Smooth muscle cell (in vitro differentiated cells): ENCODE data around the gene RCOR3. TPM values are rescaled to one million over a fixed set of nuclear protein-coding genes. Genes with fewer than 3 reads are reported as not detected.
A peak's percentile ranks its signal among the peaks of the same experiment; 100 is the strongest.

ENCODE experiments used
- DNase-seq: peaks from one replicate; lab custom pipeline; 2025; ENCODE audit not compliant: unreplicated experiment; lab: John Stamatoyannopoulos, UW
- H2AFZ ChIP-seq: fragments of 200-600 bp; sonication (generic); 2 replicates; pipeline ENCODE4 v1.6.0; 2016; ENCODE audit warnings: antibody characterized with exemption, low read depth, mild to moderate bottlenecking
- H3F3A ChIP-seq: fragments of 200-600 bp; sonication (generic); 2 replicates; pipeline ENCODE4 v1.6.0; 2017; ENCODE audit warnings: antibody characterized with exemption, low read depth
- H3K27ac ChIP-seq: fragments of 200-600 bp; sonication (generic); 2 replicates; pipeline ENCODE4 v1.5.1; 2016; ENCODE audit warnings: low read depth, mild to moderate bottlenecking
- H3K27me3 ChIP-seq: fragments of 200-600 bp; sonication (generic); 2 replicates; pipeline ENCODE4 v1.6.1; 2016; ENCODE audit warnings: low read depth, mild to moderate bottlenecking
- H3K36me3 ChIP-seq: fragments of 200-600 bp; sonication (generic); 2 replicates; pipeline ENCODE4 v1.5.1; 2016; ENCODE audit warnings: low read depth
- H3K4me1 ChIP-seq: fragments of 200-600 bp; sonication (generic); 2 replicates; pipeline ENCODE4 v1.5.1; 2016; ENCODE audit warnings: low read depth
- H3K4me2 ChIP-seq: fragments of 200-600 bp; sonication (generic); 2 replicates; pipeline ENCODE4 v1.6.0; 2016; ENCODE audit warnings: mild to moderate bottlenecking
- H3K4me3 ChIP-seq: fragments of 200-600 bp; sonication (generic); 2 replicates; pipeline ENCODE4 v1.5.1; 2016; ENCODE audit warnings: mild to moderate bottlenecking
- H3K79me2 ChIP-seq: fragments of 200-600 bp; sonication (generic); 2 replicates; pipeline ENCODE4 v1.6.0; 2016; ENCODE audit warnings: low read depth, mild to moderate bottlenecking
- H3K9ac ChIP-seq: fragments of 200-600 bp; sonication (generic); 2 replicates; pipeline ENCODE4 v1.6.0; 2016; ENCODE audit warnings: low read depth
- H3K9me3 ChIP-seq: fragments of 200-600 bp; sonication (generic); replicated peaks from 2 replicates; pipeline ENCODE4 v1.5.1; 2016; ENCODE audit warnings: low read depth
- H4K20me1 ChIP-seq: fragments of 200-600 bp; sonication (generic); 2 replicates; pipeline ENCODE4 v1.6.0; 2016; ENCODE audit warnings: low read depth
- WGBS: methylation state at CpG from one replicate; pipeline ENCODE4 v1.1.7; 2016; ENCODE audit warnings: low lambda C conversion rate; 5-methylcytosine and 5-hydroxymethylcytosine counted together
- polyA plus RNA-seq: library from polyadenylated mRNA; unstranded; fragments of >200 nt; fragmentation: Nextera tagmentation; extraction: Ambion mirVana; gene quantifications from 2 replicates; pipeline ENCODE4 v1.2.1, GENCODE V29; 2016
- total RNA-seq: library from RNA; depleted of rRNA; stranded (reverse); fragments of >200 nt; gene quantifications from 2 replicates; pipeline ENCODE4 v1.2.3, GENCODE V29; 2014
- TF ChIP-seq, protein P1 (sequence below): fragments of 200-600 bp; sonication (generic); IDR thresholded peaks from 2 replicates; pipeline ENCODE4 v1.5.1; 2017; ENCODE audit warnings: borderline replicate concordance, mild to moderate bottlenecking, antibody characterized with exemption; ENCODE audit not compliant: insufficient read depth, poor library complexity, severe bottlenecking

Gene RCOR3
- total and polyA plus RNA-seq, 2 experiments from 2014 or later, result 22.5 to 27.7 TPM

DNA sequence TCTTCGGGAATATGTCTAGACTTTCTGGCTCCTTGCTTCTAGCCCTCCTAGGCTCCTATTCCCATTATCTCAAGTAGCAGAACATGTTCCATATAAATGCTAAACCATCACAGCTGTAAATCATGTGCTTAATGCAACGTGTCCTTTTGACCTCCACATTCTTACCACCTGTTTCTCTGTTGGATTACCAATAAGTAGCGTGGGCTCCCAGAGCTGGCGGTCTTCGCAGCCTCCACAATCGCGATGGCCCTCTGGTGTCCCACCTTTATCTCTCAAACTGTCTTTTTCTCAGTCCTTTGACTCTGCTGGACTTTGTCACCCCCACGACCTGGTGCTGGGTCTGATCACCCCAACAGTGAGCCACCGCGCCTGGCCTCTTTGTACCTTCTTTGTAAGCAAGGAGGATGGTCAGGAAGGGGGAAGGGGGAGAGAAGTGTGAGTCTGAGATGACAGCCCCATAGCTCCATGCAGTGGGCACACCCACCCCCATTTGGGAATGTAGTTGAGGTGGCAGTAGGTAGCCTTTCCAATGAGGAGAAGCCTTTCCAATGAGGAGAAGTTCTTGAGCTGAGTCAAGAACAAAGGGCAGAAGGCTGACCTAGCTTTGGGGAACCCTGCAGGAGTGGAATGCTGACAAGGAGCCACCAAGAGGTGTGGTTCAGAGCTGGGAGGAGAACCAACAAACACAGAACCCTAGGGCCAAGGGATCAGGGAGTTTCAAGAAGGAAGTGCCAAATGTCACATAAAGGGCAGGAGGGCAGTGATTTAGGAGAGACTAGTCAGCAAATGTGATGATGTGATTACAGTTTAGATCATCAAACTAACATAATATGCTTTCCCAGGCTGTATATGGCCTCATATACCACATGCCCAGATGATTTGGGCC is 81.7 kb downstream of the RCOR3 start:
- H4K20me1 ChIP-seq, result peaks cover 78% of the 10 kb centered on the region
- H3K9me3 ChIP-seq, result no peaks in the 10 kb centered on the region
- DNase-seq, result no peak
- no peaks in the 10 kb centered on the region for H3K36me3 ChIP-seq
- H3K4me2 ChIP-seq, result no peak overlapping the region
- no peak overlapping the region for H3K9ac ChIP-seq
- H3K4me3 ChIP-seq, result no peak overlapping the region
- peaks cover 69% of the 10 kb centered on the region for H3K79me2 ChIP-seq
- WGBS, result 99% methylated on average over 10 of the region's 10 CpGs
- no peaks in the 10 kb centered on the region for H3F3A ChIP-seq
- H2AFZ ChIP-seq, result no peak overlapping the region
- peaks cover 5% of the 10 kb centered on the region for H3K4me1 ChIP-seq
- no peak overlapping the region for H3K27ac ChIP-seq
- no peaks in the 10 kb centered on the region for H3K27me3 ChIP-seq
- TF ChIP-seq, protein P1, sequence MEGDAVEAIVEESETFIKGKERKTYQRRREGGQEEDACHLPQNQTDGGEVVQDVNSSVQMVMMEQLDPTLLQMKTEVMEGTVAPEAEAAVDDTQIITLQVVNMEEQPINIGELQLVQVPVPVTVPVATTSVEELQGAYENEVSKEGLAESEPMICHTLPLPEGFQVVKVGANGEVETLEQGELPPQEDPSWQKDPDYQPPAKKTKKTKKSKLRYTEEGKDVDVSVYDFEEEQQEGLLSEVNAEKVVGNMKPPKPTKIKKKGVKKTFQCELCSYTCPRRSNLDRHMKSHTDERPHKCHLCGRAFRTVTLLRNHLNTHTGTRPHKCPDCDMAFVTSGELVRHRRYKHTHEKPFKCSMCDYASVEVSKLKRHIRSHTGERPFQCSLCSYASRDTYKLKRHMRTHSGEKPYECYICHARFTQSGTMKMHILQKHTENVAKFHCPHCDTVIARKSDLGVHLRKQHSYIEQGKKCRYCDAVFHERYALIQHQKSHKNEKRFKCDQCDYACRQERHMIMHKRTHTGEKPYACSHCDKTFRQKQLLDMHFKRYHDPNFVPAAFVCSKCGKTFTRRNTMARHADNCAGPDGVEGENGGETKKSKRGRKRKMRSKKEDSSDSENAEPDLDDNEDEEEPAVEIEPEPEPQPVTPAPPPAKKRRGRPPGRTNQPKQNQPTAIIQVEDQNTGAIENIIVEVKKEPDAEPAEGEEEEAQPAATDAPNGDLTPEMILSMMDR, result no peak

DNA sequence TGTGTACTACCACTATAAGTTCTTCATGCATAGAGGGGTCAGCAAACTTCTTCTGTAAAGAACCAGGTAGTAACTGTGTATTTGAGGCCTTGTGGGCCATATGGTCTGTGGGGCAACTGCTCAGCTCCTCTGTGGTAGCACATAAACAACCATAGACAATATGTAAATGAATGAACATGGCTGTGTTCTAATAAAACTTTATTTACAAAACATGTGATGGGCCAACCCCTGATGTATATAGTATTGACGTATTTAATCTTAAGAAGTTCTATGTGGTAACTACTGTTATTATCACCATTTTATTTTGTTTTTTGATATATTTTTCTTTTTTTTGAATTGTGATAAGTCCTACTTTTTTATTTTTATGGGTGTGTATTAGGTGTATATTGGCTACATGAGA is 82.8 kb downstream of the RCOR3 start:
- no peak for DNase-seq
- Histone ChIP-seq H3K27me3 (no peaks in the 10 kb centered on the region), H3K4me1 (peaks cover 9% of the 10 kb centered on the region), H3K9me3 (no peaks in the 10 kb centered on the region), H3K27ac (no peak overlapping the region), H4K20me1 (peaks cover 77% of the 10 kb centered on the region), H3K9ac (no peak overlapping the region), H2AFZ (no peak overlapping the region), H3K79me2 (peaks cover 67% of the 10 kb centered on the region), H3K36me3 (no peaks in the 10 kb centered on the region), H3F3A (no peaks in the 10 kb centered on the region), H3K4me2 (no peak overlapping the region), H3K4me3 (no peak overlapping the region)
- TF ChIP-seq, protein P1, result no peak
- 93% methylated on average over 1 of the region's 1 CpG for WGBS

DNA sequence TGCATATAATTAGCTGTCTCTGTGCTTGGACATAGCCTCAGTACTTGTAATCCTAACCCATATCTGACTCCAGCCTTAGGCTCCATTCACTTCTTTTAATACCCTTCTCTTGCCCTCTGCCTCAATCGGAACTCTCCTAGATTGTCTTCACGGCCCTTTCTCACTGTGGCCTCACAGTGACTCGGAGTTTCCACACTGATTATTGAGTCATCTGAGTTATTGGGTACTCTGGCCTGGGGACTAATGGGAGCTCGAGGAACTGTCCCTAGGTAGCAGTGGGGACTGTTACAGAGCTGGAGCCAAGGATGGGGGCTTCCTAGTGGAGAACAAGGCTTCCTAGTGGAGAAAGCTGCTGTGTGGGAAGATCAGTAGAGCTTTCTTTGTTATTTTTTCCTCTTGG is 84.4 kb downstream of the RCOR3 start:
- Histone ChIP-seq H3K4me3 (no peak overlapping the region), H3K27me3 (no peaks in the 10 kb centered on the region), H4K20me1 (peaks cover 71% of the 10 kb centered on the region), H3K9ac (no peak overlapping the region), H3K27ac (peak overlapping the region; percentile 34), H3K9me3 (no peaks in the 10 kb centered on the region), H2AFZ (no peak overlapping the region), H3F3A (no peaks in the 10 kb centered on the region), H3K4me2 (no peak overlapping the region), H3K36me3 (no peaks in the 10 kb centered on the region), H3K4me1 (peaks cover 9% of the 10 kb centered on the region), H3K79me2 (peaks cover 62% of the 10 kb centered on the region)
- DNase-seq, result no peak
- TF ChIP-seq, protein P1, result no peak
- 29% methylated on average over 4 of the region's 4 CpGs for WGBS

DNA sequence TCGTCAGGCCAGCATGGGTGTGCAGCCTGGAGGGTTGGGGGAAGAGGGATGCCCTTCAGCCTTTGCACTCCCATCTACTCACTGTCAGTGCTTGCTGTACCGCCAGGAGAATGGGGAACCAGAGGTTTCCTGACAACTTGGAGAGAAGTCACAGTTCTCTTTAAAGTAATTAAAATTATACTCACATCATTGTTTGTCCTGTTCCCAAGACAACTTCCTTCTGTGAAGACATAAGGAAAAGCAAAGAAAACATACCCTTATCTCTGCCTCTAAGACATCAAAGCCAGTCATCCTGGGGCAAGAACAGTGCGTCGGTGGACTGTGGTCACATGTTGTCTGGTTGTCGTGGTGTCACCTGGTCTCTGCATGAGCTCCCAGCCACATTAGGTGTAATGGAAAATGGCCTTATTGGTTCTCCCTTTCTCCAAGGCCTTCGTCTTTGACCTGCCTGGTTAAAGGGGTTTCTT is 85.0 kb downstream of the RCOR3 start:
- Histone ChIP-seq H3K9ac (no peak overlapping the region), H3K9me3 (no peaks in the 10 kb centered on the region), H3K27ac (peak overlapping the region; percentile 53), H3F3A (no peaks in the 10 kb centered on the region), H2AFZ (no peak overlapping the region), H3K36me3 (no peaks in the 10 kb centered on the region), H3K4me3 (no peak overlapping the region), H3K79me2 (peaks cover 68% of the 10 kb centered on the region), H4K20me1 (peaks cover 67% of the 10 kb centered on the region), H3K4me2 (no peak overlapping the region), H3K27me3 (no peaks in the 10 kb centered on the region), H3K4me1 (peaks cover 9% of the 10 kb centered on the region)
- 71% methylated on average over 6 of the region's 6 CpGs for WGBS
- no peak for DNase-seq
- TF ChIP-seq, protein P1, result no peak
